Stomach (tissue), 9 donors: ENCODE measurements around the gene RIMS1. TPM values are rescaled to one million over a fixed set of nuclear protein-coding genes. Genes with fewer than 3 reads are reported as not detected.

ENCODE experiments used
- DNase-seq, 2 donors: peaks; one replicate each; pipeline versions ENCODE4 v3.0.0 to v3.0.0-alpha.2; 2013 to 2019
- H3K27ac ChIP-seq, 5 donors: fragments of 200-600 bp in 4 of 5; sonication (generic) in 4 of 5; one replicate each; pipeline ENCODE4 v1.5.1; 2013 to 2019; ENCODE audit warnings: mild to moderate bottlenecking in 1 of 5, moderate library complexity in 1 of 5
- H3K27me3 ChIP-seq, 3 donors: fragments of 200-600 bp; sonication (generic); one replicate each; pipeline ENCODE4 v1.5.1; 2017 to 2019; ENCODE audit warnings: mixed run types in 1 of 3
- H3K36me3 ChIP-seq, 4 donors: fragments of 200-600 bp; sonication (generic); 1 replicate in 3 of 4; 2 replicates in 1 of 4; pipeline ENCODE4 v1.5.1; 2016 to 2019
- H3K4me1 ChIP-seq, 4 donors: fragments of 200-600 bp; sonication (generic); one replicate each; pipeline ENCODE4 v1.5.1; 2016 to 2019
- H3K4me3 ChIP-seq, 4 donors: fragments of 200-600 bp; sonication (generic) in 3 of 4; one replicate each; pipeline ENCODE4 v1.5.1; 2016 to 2019; ENCODE audit warnings: mild to moderate bottlenecking in 1 of 4
- H3K9me3 ChIP-seq, 4 donors: fragments of 200-600 bp; sonication (generic); one replicate each; pipeline ENCODE4 v1.5.1; 2016 to 2019
- EP300 ChIP-seq: sonication (generic); formaldehyde crosslinking; IDR thresholded peaks from one replicate; pipeline ENCODE4 v1.6.1; 2017; ENCODE audit warnings: antibody characterized with exemption
- POLR2A ChIP-seq, 4 donors: fragments of 450-650 bp; IDR thresholded peaks; one replicate each; pipeline ENCODE4 v1.6.1; 2016; ENCODE audit warnings: antibody characterized with exemption in 4 of 4, control low read depth in 2 of 4, mild to moderate bottlenecking in 1 of 4, moderate library complexity in 1 of 4
- POLR2AphosphoS5 ChIP-seq, 3 donors: sonication (generic); formaldehyde crosslinking; IDR thresholded peaks; one replicate each; pipeline ENCODE4 v1.6.1; 2016; ENCODE audit warnings: antibody characterized with exemption in 3 of 3
- WGBS, 5 donors: extraction: QIAGEN DNeasy Blood & Tissue Kit in 3 of 5; methylation state at CpG; one replicate each; pipeline versions ENCODE4 v1.1.5 to v1.1.7; 2013 to 2018; 5-methylcytosine and 5-hydroxymethylcytosine counted together
- intact Hi-C: fragments of 100-400 bp; cut with DNase I; formaldehyde crosslinking; loops from one replicate; pipeline ENCODE4 v1.15.1; 2023; ENCODE audit warnings: low total_unique reads
- polyA plus RNA-seq, 3 donors: library from polyadenylated mRNA; stranded (reverse); fragments of 200-250 nt; gene quantifications; one replicate each; pipeline ENCODE4 v1.2.3, GENCODE V29; 2013
- total RNA-seq, 5 donors: library from RNA; depleted of rRNA; stranded (reverse); fragments of >200 nt; gene quantifications; one replicate each; pipeline versions ENCODE4 v1.1.0 to v1.2.3, GENCODE V29; 2014 to 2016
- TF ChIP-seq, protein P1 (sequence below), 7 experiments: fragments of 450-650 bp in 4 of 7; fragments of 200-600 bp in 3 of 7; sonication (generic) in 3 of 7; IDR thresholded peaks; one replicate each; pipeline ENCODE4 v1.5.1; 2016 to 2019; ENCODE audit warnings: antibody characterized with exemption in 7 of 7, control low read depth in 2 of 7, mild to moderate bottlenecking in 1 of 7
- donor health status: healthy with polysubstance abuse.
- donor health status: Bipolar disorder and iron deficiency.
- donor health status: healthy.

The RIMS1 gene
- total and polyA plus RNA-seq, 8 donors = 0.13 to 45.2 (median 5.1) TPM

- H3K4me1 ChIP-seq = no peaks in the 10 kb centered on the region
- intact Hi-C loops = no loop called here
- 80 to 90% (median 83%) methylated on average over 8 of the region's 8 CpGs for WGBS, 5 donors
- no peak overlapping the region for H3K4me3 ChIP-seq
- no peak overlapping the region for H3K27ac ChIP-seq
- no peaks in the 10 kb centered on the region for H3K9me3 ChIP-seq
- H3K36me3 ChIP-seq = no peaks in the 10 kb centered on the region
- no peaks in the 10 kb centered on the region for H3K27me3 ChIP-seq
- no peak for DNase-seq
- TF ChIP-seq, protein P1, sequence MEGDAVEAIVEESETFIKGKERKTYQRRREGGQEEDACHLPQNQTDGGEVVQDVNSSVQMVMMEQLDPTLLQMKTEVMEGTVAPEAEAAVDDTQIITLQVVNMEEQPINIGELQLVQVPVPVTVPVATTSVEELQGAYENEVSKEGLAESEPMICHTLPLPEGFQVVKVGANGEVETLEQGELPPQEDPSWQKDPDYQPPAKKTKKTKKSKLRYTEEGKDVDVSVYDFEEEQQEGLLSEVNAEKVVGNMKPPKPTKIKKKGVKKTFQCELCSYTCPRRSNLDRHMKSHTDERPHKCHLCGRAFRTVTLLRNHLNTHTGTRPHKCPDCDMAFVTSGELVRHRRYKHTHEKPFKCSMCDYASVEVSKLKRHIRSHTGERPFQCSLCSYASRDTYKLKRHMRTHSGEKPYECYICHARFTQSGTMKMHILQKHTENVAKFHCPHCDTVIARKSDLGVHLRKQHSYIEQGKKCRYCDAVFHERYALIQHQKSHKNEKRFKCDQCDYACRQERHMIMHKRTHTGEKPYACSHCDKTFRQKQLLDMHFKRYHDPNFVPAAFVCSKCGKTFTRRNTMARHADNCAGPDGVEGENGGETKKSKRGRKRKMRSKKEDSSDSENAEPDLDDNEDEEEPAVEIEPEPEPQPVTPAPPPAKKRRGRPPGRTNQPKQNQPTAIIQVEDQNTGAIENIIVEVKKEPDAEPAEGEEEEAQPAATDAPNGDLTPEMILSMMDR (IDR thresholded peaks at IDR 0.05) = no peak
- TF ChIP-seq POLR2AphosphoS5 (IDR thresholded peaks at IDR 0.05) = no peak
- no peak for TF ChIP-seq EP300
- no peak for TF ChIP-seq POLR2A (IDR thresholded peaks at IDR 0.05)
Observed at GRCh38 chr6:72386324-72386723, 500.0 kb downstream of the RIMS1 start.

GRCh38 chr6:72389698-72390097 lies 503.3 kb downstream of the RIMS1 start:
- TF ChIP-seq POLR2AphosphoS5 (IDR thresholded peaks at IDR 0.05) (no peak), EP300 (no peak), POLR2A (IDR thresholded peaks at IDR 0.05) (no peak)
- TF ChIP-seq, protein P1 (IDR thresholded peaks at IDR 0.05) = no peak
- 90 to 100% (median 93%) methylated on average over 1 of the region's 1 CpG for WGBS, 5 donors
- H3K9me3 ChIP-seq = no peaks in the 10 kb centered on the region
- no peaks in the 10 kb centered on the region for H3K4me1 ChIP-seq
- no peaks in the 10 kb centered on the region for H3K27me3 ChIP-seq
- no peaks in the 10 kb centered on the region for H3K36me3 ChIP-seq
- H3K27ac ChIP-seq = no peak overlapping the region
- intact Hi-C loops = no loop called here
- DNase-seq = no peak
- H3K4me3 ChIP-seq = no peak overlapping the region

- H3K27me3 ChIP-seq = no peaks in the 10 kb centered on the region
- H3K4me3 ChIP-seq = no peak overlapping the region
- 71 to 78% (median 75%) methylated on average over 4 of the region's 4 CpGs for WGBS, 5 donors
- no peak overlapping the region for H3K27ac ChIP-seq
- no peaks in the 10 kb centered on the region for H3K9me3 ChIP-seq
- intact Hi-C loops = no loop called here
- H3K36me3 ChIP-seq = no peaks in the 10 kb centered on the region
- TF ChIP-seq POLR2A (IDR thresholded peaks at IDR 0.05) = no peak
- no peak for TF ChIP-seq POLR2AphosphoS5 (IDR thresholded peaks at IDR 0.05)
- no peak for TF ChIP-seq EP300
- TF ChIP-seq, protein P1 (IDR thresholded peaks at IDR 0.05) = no peak
- no peaks in the 10 kb centered on the region for H3K4me1 ChIP-seq
- no peak for DNase-seq
Observed at GRCh38 chr6:72390548-72390947, 504.2 kb downstream of the RIMS1 start.

GRCh38 chr6:72401865-72402264 lies 515.5 kb downstream of the RIMS1 start:
- intact Hi-C loops = no loop called here
- TF ChIP-seq, protein P1 (IDR thresholded peaks at IDR 0.05) = no peak
- no peak for TF ChIP-seq POLR2AphosphoS5 (IDR thresholded peaks at IDR 0.05)
- no peak for TF ChIP-seq POLR2A (IDR thresholded peaks at IDR 0.05)
- TF ChIP-seq EP300 = no peak
- no peaks in the 10 kb centered on the region for H3K4me1 ChIP-seq
- no peaks in the 10 kb centered on the region for H3K27me3 ChIP-seq
- H3K27ac ChIP-seq = no peak overlapping the region
- no peak for DNase-seq
- H3K36me3 ChIP-seq = no peaks in the 10 kb centered on the region
- H3K4me3 ChIP-seq = no peak overlapping the region
- H3K9me3 ChIP-seq = no peaks in the 10 kb centered on the region
